Measurements from ENCODE around the gene EIF1AD.

DNA sequence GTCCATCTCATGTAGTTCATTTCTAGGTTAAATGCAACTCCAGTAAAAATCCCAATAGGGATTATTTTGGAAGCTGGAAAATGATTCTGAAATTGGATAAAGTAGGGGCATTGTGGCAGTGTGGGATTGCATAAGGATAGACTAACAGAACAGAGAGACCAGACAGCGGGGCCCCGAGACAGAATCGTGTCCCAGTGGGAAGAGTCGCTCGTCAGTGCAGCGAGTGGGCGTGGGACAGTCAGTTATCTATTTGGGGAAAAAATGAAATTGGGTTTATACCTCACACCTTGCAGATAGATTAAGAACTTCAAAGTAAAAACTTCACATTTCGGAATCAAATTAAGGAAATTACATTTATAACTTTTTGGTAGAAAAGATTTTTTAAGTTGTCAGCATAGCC is 29.8 kb downstream of the EIF1AD start:
- TF ChIP-seq POLR2AphosphoS5 (IDR thresholded peaks at IDR 0.05; ENCODE audit: low read depth, low read length) (no peak), TAF1 (IDR thresholded peaks at IDR 0.05; ENCODE audit: borderline replicate concordance, insufficient read depth, low read length) (no peak), SIN3A (IDR thresholded peaks at IDR 0.05; ENCODE audit: borderline replicate concordance, insufficient read depth, low read length) (no peak), FOXP2 (optimal IDR thresholded peaks at IDR 0.05; ENCODE audit: borderline replicate concordance, extremely low read depth, extremely low read length, insufficient read depth) (no peak)
- TF ChIP-seq, protein P1, sequence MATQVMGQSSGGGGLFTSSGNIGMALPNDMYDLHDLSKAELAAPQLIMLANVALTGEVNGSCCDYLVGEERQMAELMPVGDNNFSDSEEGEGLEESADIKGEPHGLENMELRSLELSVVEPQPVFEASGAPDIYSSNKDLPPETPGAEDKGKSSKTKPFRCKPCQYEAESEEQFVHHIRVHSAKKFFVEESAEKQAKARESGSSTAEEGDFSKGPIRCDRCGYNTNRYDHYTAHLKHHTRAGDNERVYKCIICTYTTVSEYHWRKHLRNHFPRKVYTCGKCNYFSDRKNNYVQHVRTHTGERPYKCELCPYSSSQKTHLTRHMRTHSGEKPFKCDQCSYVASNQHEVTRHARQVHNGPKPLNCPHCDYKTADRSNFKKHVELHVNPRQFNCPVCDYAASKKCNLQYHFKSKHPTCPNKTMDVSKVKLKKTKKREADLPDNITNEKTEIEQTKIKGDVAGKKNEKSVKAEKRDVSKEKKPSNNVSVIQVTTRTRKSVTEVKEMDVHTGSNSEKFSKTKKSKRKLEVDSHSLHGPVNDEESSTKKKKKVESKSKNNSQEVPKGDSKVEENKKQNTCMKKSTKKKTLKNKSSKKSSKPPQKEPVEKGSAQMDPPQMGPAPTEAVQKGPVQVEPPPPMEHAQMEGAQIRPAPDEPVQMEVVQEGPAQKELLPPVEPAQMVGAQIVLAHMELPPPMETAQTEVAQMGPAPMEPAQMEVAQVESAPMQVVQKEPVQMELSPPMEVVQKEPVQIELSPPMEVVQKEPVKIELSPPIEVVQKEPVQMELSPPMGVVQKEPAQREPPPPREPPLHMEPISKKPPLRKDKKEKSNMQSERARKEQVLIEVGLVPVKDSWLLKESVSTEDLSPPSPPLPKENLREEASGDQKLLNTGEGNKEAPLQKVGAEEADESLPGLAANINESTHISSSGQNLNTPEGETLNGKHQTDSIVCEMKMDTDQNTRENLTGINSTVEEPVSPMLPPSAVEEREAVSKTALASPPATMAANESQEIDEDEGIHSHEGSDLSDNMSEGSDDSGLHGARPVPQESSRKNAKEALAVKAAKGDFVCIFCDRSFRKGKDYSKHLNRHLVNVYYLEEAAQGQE (IDR thresholded peaks at IDR 0.05; ENCODE audit: insufficient read depth in 1 of 2, low read depth in 2 of 2, low read length in 2 of 2) = no peak
